Liver (tissue), 9 donors: Measurements from ENCODE around the gene FBN3. TPM values are rescaled to one million over a fixed set of nuclear protein-coding genes. Genes with fewer than 3 reads are reported as not detected.

Experiments used
- DNase-seq: peaks from one replicate; pipeline ENCODE4 v3.0.0-alpha.2; 2017; ENCODE audit warnings: low spot score
- H3K27ac ChIP-seq, 2 donors: one replicate each; pipeline ENCODE4 v1.7.0; 2013; ENCODE audit warnings: inconsistent platforms in 2 of 2, low read length in 2 of 2, control low read depth in 1 of 2, low read depth in 1 of 2, mild to moderate bottlenecking in 1 of 2
- H3K27me3 ChIP-seq, 4 donors: one replicate each; pipeline versions ENCODE4 v1.6.1 to v1.7.0; 2013; ENCODE audit warnings: low read length in 3 of 4, inconsistent platforms in 1 of 4, mild to moderate bottlenecking in 1 of 4, moderate library complexity in 1 of 4; ENCODE audit not compliant: control insufficient read depth in 4 of 4, insufficient read depth in 4 of 4
- H3K36me3 ChIP-seq, 4 donors: one replicate each; pipeline versions ENCODE4 v1.6.1 to v1.7.0; 2013; ENCODE audit warnings: low read length in 3 of 4, mild to moderate bottlenecking in 3 of 4, low read depth in 1 of 4, moderate library complexity in 1 of 4; ENCODE audit not compliant: control insufficient read depth in 4 of 4, insufficient read depth in 3 of 4
- H3K4me1 ChIP-seq, 4 donors: one replicate each; pipeline versions ENCODE4 v1.6.1 to v1.7.0; 2013; ENCODE audit warnings: low read length in 3 of 4, mild to moderate bottlenecking in 3 of 4, moderate library complexity in 1 of 4; ENCODE audit not compliant: control insufficient read depth in 4 of 4, insufficient read depth in 4 of 4
- H3K4me3 ChIP-seq, 3 donors: one replicate each; pipeline versions ENCODE4 v1.6.1 to v1.7.0; 2013; ENCODE audit warnings: low read length in 3 of 3, control low read depth in 1 of 3, low read depth in 1 of 3, mild to moderate bottlenecking in 1 of 3
- H3K9ac ChIP-seq, 2 donors: one replicate each; pipeline ENCODE4 v1.7.0; 2013; ENCODE audit warnings: low read length in 2 of 2, mild to moderate bottlenecking in 2 of 2, moderate library complexity in 2 of 2, control low read depth in 1 of 2, low read depth in 1 of 2
- H3K9me3 ChIP-seq, 4 donors: one replicate each; pipeline versions ENCODE4 v1.6.1 to v1.7.0; 2013; ENCODE audit warnings: low read length in 3 of 4; ENCODE audit not compliant: control insufficient read depth in 4 of 4
- EGR1 ChIP-seq, 2 donors: IDR thresholded peaks; 2 replicates each; pipeline ENCODE4 v1.6.1; 2016 to 2018; ENCODE audit warnings: antibody characterized with exemption in 2 of 2, low read depth in 2 of 2
- FOXA1 ChIP-seq: IDR thresholded peaks from 2 replicates; pipeline ENCODE4 v1.6.1; 2016; ENCODE audit warnings: antibody characterized with exemption
- FOXA2 ChIP-seq: IDR thresholded peaks from 2 replicates; pipeline ENCODE4 v1.6.1; 2016; ENCODE audit warnings: antibody characterized with exemption
- GABPA ChIP-seq, 2 donors: IDR thresholded peaks in 1 of 2; conservative IDR thresholded peaks in 1 of 2; 2 replicates each; pipeline ENCODE4 v1.6.1; 2016; ENCODE audit warnings: antibody characterized with exemption in 2 of 2, mild to moderate bottlenecking in 1 of 2, moderate library complexity in 1 of 2
- HNF4A ChIP-seq, 2 donors: conservative IDR thresholded peaks; 2 replicates each; pipeline ENCODE4 v1.6.1; 2016; ENCODE audit warnings: antibody characterized with exemption in 2 of 2, mild to moderate bottlenecking in 2 of 2
- HNF4G ChIP-seq: IDR thresholded peaks from 2 replicates; pipeline ENCODE4 v1.6.1; 2016; ENCODE audit warnings: antibody characterized with exemption
- JUND ChIP-seq, 2 donors: IDR thresholded peaks; 2 replicates each; pipeline ENCODE4 v1.6.1; 2016; ENCODE audit warnings: antibody characterized with exemption in 2 of 2
- MAX ChIP-seq: IDR thresholded peaks from 2 replicates; pipeline ENCODE4 v1.6.1; 2016; ENCODE audit warnings: antibody characterized with exemption
- NR2F2 ChIP-seq: IDR thresholded peaks from 2 replicates; pipeline ENCODE4 v1.6.1; 2016; ENCODE audit warnings: antibody characterized with exemption
- RAD21 ChIP-seq, 2 donors: IDR thresholded peaks; 2 replicates each; pipeline ENCODE4 v1.6.1; 2016; ENCODE audit warnings: antibody characterized with exemption in 2 of 2, mild to moderate bottlenecking in 2 of 2
- RXRA ChIP-seq, 2 donors: IDR thresholded peaks; 2 replicates each; pipeline ENCODE4 v1.6.1; 2017 to 2018; ENCODE audit warnings: antibody characterized with exemption in 2 of 2, mild to moderate bottlenecking in 1 of 2
- SP1 ChIP-seq: IDR thresholded peaks from 2 replicates; pipeline ENCODE4 v1.6.1; 2018; ENCODE audit warnings: antibody characterized with exemption, mild to moderate bottlenecking
- TAF1 ChIP-seq: conservative IDR thresholded peaks from 2 replicates; pipeline ENCODE4 v1.6.1; 2016; ENCODE audit warnings: antibody characterized with exemption, mild to moderate bottlenecking
- YY1 ChIP-seq: IDR thresholded peaks from 2 replicates; pipeline ENCODE4 v1.6.1; 2016; ENCODE audit warnings: antibody characterized with exemption, mild to moderate bottlenecking
- ZBTB33 ChIP-seq: IDR thresholded peaks from 2 replicates; pipeline ENCODE4 v1.6.1; 2016; ENCODE audit warnings: antibody characterized with exemption
- WGBS: extraction: QIAGEN DNeasy Blood & Tissue Kit; methylation state at CpG from one replicate; pipeline ENCODE4 v1.1.7; 2013; 5-methylcytosine and 5-hydroxymethylcytosine counted together
- polyA plus RNA-seq, 2 donors: library from polyadenylated mRNA; stranded (reverse) in 1 of 2; unstranded in 1 of 2; fragments of 200-250 nt in 1 of 2; fragments of >200 nt in 1 of 2; fragmentation: Nextera tagmentation in 1 of 2; extraction: Ambion mirVana in 1 of 2; gene quantifications; one replicate each; pipeline versions ENCODE4 v1.2.1 to v1.2.3, GENCODE V29; 2013 to 2015
- total RNA-seq, 2 donors: library from RNA; depleted of rRNA; stranded (reverse); fragments of >200 nt; gene quantifications; one replicate each; pipeline ENCODE4 v1.2.3, GENCODE V29; 2014
- TF ChIP-seq, protein P1 (sequence below): fragments of 150-350 bp; IDR thresholded peaks from 2 replicates; pipeline ENCODE4 v1.5.1; 2017; ENCODE audit warnings: improper control_type of control experiment, low read depth, low read length; ENCODE audit not compliant: missing input control
- TF ChIP-seq, protein P2 (sequence below): IDR thresholded peaks from 2 replicates; pipeline ENCODE4 v1.6.1; 2016; ENCODE audit warnings: antibody characterized with exemption, mild to moderate bottlenecking
- TF ChIP-seq, protein P3 (sequence below): IDR thresholded peaks from 2 replicates; pipeline ENCODE4 v1.6.1; 2016; ENCODE audit warnings: antibody characterized with exemption
- donor health status: healthy.
- donor health status: healthy.
- donor health status: healthy.
- donor health status: healthy.
- donor health status: healthy.

FBN3 gene
- total and polyA plus RNA-seq, 4 donors, result under 0.01 to 0.61 (median 0.08) TPM; not detected in 1

DNA sequence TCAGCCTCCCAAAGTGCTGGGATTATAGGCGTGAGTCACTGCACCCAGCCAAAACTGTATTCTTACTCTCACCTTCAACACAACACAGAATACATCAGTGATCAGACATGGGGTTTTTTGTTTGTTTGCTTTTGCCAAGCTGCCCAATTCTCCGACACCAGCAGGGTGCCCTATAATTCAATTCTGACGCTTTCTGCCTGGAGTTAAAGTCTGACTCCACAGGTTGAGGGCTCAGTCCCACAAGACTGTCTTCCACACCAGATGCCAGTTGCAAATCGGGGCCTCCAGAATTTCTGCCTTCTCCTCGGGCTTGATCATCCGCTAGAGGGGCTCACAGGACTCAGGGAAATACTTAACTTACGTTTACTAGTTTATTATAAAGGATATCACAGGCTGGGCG, 22.1 kb downstream of the FBN3 start:
- no peaks in the 10 kb centered on the region for H3K27me3 ChIP-seq
- H3K9me3 ChIP-seq, result no peaks in the 10 kb centered on the region
- no peak overlapping the region for H3K27ac ChIP-seq
- no peaks in the 10 kb centered on the region for H3K4me1 ChIP-seq
- H3K4me3 ChIP-seq, result no peak overlapping the region
- H3K36me3 ChIP-seq, result no peaks in the 10 kb centered on the region
- DNase-seq, result no peak
- 86% methylated on average over 8 of the region's 8 CpGs for WGBS
- H3K9ac ChIP-seq, result no peak overlapping the region
- TF ChIP-seq HNF4G (no peak), GABPA (IDR thresholded peaks at IDR 0.05 in 1 of 2, conservative IDR thresholded peaks at IDR 0.05 in 1 of 2) (no peak), NR2F2 (no peak), FOXA1 (no peak), FOXA2 (no peak), HNF4A (conservative IDR thresholded peaks at IDR 0.05) (no peak), TAF1 (no peak), EGR1 (IDR thresholded peaks at IDR 0.05; ENCODE audit: low read depth in 2 of 2) (no peak), RAD21 (IDR thresholded peaks at IDR 0.05) (no peak), MAX (no peak), YY1 (no peak), ZBTB33 (no peak), SP1 (no peak), RXRA (IDR thresholded peaks at IDR 0.05) (no peak), JUND (IDR thresholded peaks at IDR 0.05) (no peak)
- TF ChIP-seq, protein P1, sequence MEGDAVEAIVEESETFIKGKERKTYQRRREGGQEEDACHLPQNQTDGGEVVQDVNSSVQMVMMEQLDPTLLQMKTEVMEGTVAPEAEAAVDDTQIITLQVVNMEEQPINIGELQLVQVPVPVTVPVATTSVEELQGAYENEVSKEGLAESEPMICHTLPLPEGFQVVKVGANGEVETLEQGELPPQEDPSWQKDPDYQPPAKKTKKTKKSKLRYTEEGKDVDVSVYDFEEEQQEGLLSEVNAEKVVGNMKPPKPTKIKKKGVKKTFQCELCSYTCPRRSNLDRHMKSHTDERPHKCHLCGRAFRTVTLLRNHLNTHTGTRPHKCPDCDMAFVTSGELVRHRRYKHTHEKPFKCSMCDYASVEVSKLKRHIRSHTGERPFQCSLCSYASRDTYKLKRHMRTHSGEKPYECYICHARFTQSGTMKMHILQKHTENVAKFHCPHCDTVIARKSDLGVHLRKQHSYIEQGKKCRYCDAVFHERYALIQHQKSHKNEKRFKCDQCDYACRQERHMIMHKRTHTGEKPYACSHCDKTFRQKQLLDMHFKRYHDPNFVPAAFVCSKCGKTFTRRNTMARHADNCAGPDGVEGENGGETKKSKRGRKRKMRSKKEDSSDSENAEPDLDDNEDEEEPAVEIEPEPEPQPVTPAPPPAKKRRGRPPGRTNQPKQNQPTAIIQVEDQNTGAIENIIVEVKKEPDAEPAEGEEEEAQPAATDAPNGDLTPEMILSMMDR, result no peak
- TF ChIP-seq, protein P2, sequence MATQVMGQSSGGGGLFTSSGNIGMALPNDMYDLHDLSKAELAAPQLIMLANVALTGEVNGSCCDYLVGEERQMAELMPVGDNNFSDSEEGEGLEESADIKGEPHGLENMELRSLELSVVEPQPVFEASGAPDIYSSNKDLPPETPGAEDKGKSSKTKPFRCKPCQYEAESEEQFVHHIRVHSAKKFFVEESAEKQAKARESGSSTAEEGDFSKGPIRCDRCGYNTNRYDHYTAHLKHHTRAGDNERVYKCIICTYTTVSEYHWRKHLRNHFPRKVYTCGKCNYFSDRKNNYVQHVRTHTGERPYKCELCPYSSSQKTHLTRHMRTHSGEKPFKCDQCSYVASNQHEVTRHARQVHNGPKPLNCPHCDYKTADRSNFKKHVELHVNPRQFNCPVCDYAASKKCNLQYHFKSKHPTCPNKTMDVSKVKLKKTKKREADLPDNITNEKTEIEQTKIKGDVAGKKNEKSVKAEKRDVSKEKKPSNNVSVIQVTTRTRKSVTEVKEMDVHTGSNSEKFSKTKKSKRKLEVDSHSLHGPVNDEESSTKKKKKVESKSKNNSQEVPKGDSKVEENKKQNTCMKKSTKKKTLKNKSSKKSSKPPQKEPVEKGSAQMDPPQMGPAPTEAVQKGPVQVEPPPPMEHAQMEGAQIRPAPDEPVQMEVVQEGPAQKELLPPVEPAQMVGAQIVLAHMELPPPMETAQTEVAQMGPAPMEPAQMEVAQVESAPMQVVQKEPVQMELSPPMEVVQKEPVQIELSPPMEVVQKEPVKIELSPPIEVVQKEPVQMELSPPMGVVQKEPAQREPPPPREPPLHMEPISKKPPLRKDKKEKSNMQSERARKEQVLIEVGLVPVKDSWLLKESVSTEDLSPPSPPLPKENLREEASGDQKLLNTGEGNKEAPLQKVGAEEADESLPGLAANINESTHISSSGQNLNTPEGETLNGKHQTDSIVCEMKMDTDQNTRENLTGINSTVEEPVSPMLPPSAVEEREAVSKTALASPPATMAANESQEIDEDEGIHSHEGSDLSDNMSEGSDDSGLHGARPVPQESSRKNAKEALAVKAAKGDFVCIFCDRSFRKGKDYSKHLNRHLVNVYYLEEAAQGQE, result no peak
- TF ChIP-seq, protein P3, sequence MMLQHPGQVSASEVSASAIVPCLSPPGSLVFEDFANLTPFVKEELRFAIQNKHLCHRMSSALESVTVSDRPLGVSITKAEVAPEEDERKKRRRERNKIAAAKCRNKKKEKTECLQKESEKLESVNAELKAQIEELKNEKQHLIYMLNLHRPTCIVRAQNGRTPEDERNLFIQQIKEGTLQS, result no peak
